NCI-H187 treated with DMSO at 0.1 percent for 48 hours (cell line): ENCODE results near the gene EGFR.

ENCODE experiments used
- DNase-seq: peaks from one replicate; lab custom pipeline; 2025; lab: John Stamatoyannopoulos, UW

The EGFR gene

GRCh38 chr7:55212838-55213237 is 194.0 kb downstream of the EGFR start:
- DNase-seq, result no peak

- DNase-seq, result no peak
Observed at GRCh38 chr7:55214707-55215106, 195.9 kb downstream of the EGFR start.

GRCh38 chr7:55223023-55223422 is 204.2 kb downstream of the EGFR start:
- DNase-seq, result no peak

- DNase-seq, result no peak
Observed at GRCh38 chr7:55224111-55224510, 205.3 kb downstream of the EGFR start.

- DNase-seq, result no peak
Observed at GRCh38 chr7:55224810-55225209, 206.0 kb downstream of the EGFR start.

GRCh38 chr7:55230014-55230413 is 211.2 kb downstream of the EGFR start:
- no peak for DNase-seq

GRCh38 chr7:55231736-55232280 is 213.0 kb downstream of the EGFR start:
- no peak for DNase-seq

- no peak for DNase-seq
Observed at GRCh38 chr7:55233001-55233400, 214.2 kb downstream of the EGFR start.

- no peak for DNase-seq
Observed at GRCh38 chr7:55234408-55234807, 215.6 kb downstream of the EGFR start.

- DNase-seq, result no peak
Observed at GRCh38 chr7:55235115-55235514, 216.3 kb downstream of the EGFR start.

GRCh38 chr7:55235801-55236200 is 217.0 kb downstream of the EGFR start:
- DNase-seq, result no peak

GRCh38 chr7:55236476-55236875 is 217.7 kb downstream of the EGFR start:
- DNase-seq, result no peak

GRCh38 chr7:55237156-55237893 is 218.5 kb downstream of the EGFR start:
- no peak for DNase-seq

GRCh38 chr7:55239406-55239805 is 220.6 kb downstream of the EGFR start:
- DNase-seq, result no peak

GRCh38 chr7:55240418-55241142 is 221.8 kb downstream of the EGFR start:
- DNase-seq, result no peak

GRCh38 chr7:55241958-55242357 is 223.1 kb downstream of the EGFR start:
- no peak for DNase-seq

- DNase-seq, result no peak
Observed at GRCh38 chr7:55242613-55243012, 223.8 kb downstream of the EGFR start.

GRCh38 chr7:55244006-55244745 is 225.4 kb downstream of the EGFR start:
- no peak for DNase-seq

- DNase-seq, result no peak
Observed at GRCh38 chr7:55245271-55245723, 226.5 kb downstream of the EGFR start.

GRCh38 chr7:55246171-55246570 is 227.4 kb downstream of the EGFR start:
- no peak for DNase-seq

GRCh38 chr7:55247428-55247827 is 228.6 kb downstream of the EGFR start:
- no peak for DNase-seq

GRCh38 chr7:55248526-55248925 is 229.7 kb downstream of the EGFR start:
- DNase-seq, result no peak

GRCh38 chr7:55249332-55249731 is 230.5 kb downstream of the EGFR start:
- DNase-seq, result no peak
